HepG2 (cell line): Measurements from ENCODE around the gene SHISA6. TPM values are rescaled to one million over a fixed set of nuclear protein-coding genes. Genes with fewer than 3 reads are reported as not detected.

ENCODE experiments used
- ATAC-seq: fragments of 200-7000 bp; cut with Tn5 transposase; 3 replicates; pipeline ENCODE4 v1.9.1; 2020; ENCODE audit warnings: mild to moderate bottlenecking, moderate library complexity
- BruUV-seq: library from RNA; stranded (reverse); fragments of 400-500 nt; replicated peaks from 2 replicates; lab custom pipeline; 2021; lab: Mats Ljungman, UMichigan
- CTCF ChIA-PET: fragments of 300-600 bp; formaldehyde crosslinking; extraction: SDS; loops from one replicate; lab custom pipeline; 2021; ENCODE audit warnings: low total read pairs, inconsistent platforms, low intra/inter-chr PET ratio; lab: Yijun Ruan, JAX
- POLR2A ChIA-PET: fragments of 350-600 bp; sonication (Branson Sonifier 250); formaldehyde crosslinking; loops from one replicate; lab custom pipeline; 2020; ENCODE audit warnings: antibody characterized with exemption, inconsistent platforms; lab: Yijun Ruan, JAX
- DNase-seq: peaks from one replicate; pipeline ENCODE4 v3.0.0-alpha.2; 2015; ENCODE audit warnings: low spot score
- FAIRE-seq: peaks from 3 replicates; lab custom pipeline; 2011; peaks lifted over from hg19 to GRCh38; lab: Jason Lieb, UNC
- H2AFZ ChIP-seq: one replicate; pipeline ENCODE4 v1.6.1; 2011; ENCODE audit warnings: low read length, inconsistent platforms
- H3K27ac ChIP-seq: fragments of 300-600 bp; 3 replicates; pipeline ENCODE4 v1.8.0; 2011; ENCODE audit warnings: mixed run types, mild to moderate bottlenecking, mixed read lengths, low read length, inconsistent platforms; ENCODE audit not compliant: insufficient read depth; ENCODE audit errors: extremely low read length
- H3K27me3 ChIP-seq, 2 experiments: fragments of 200-600 bp in 1 of 2; 2 replicates in 1 of 2; 3 replicates in 1 of 2; pipeline versions ENCODE4 v1.6.0 to v1.8.0; 2011; ENCODE audit warnings: low read length in 2 of 2, mild to moderate bottlenecking in 2 of 2, moderate library complexity in 2 of 2, inconsistent platforms in 1 of 2; ENCODE audit not compliant: insufficient read depth in 2 of 2, control insufficient read depth in 1 of 2
- H3K36me3 ChIP-seq, 2 experiments: fragments of 200-600 bp in 1 of 2; replicated peaks in 1 of 2; 2 replicates in 1 of 2; 3 replicates in 1 of 2; pipeline versions ENCODE4 v1.5.1 to v1.8.0; 2011; ENCODE audit warnings: low read length in 2 of 2, inconsistent platforms in 1 of 2; ENCODE audit not compliant: insufficient read depth in 2 of 2, control insufficient read depth in 1 of 2
- H3K4me1 ChIP-seq: 2 replicates; pipeline ENCODE4 v1.5.1; 2012; ENCODE audit warnings: low read length, inconsistent platforms; ENCODE audit not compliant: insufficient read depth
- H3K4me2 ChIP-seq: 2 replicates; pipeline ENCODE4 v1.6.0; 2011; ENCODE audit warnings: low read depth, low read length, inconsistent platforms
- H3K4me3 ChIP-seq, 3 experiments: fragments of 200-600 bp in 1 of 3; sonication (generic), shearing (Covaris generic) in 1 of 3; replicated peaks in 1 of 3; 2 replicates each; pipeline ENCODE4 v1.5.1; 2011 to 2016; ENCODE audit warnings: low read length in 3 of 3, inconsistent platforms in 2 of 3, low read depth in 2 of 3, mild to moderate bottlenecking in 2 of 3, control low read depth in 1 of 3, mixed read lengths in 1 of 3; ENCODE audit not compliant: insufficient read depth in 1 of 3
- H3K79me2 ChIP-seq: one replicate; pipeline ENCODE4 v1.6.1; 2011; ENCODE audit warnings: low read length, inconsistent platforms; ENCODE audit not compliant: insufficient read depth
- H3K9ac ChIP-seq: 2 replicates; pipeline ENCODE4 v1.6.0; 2011; ENCODE audit warnings: mild to moderate bottlenecking, low read depth, low read length, inconsistent platforms; ENCODE audit not compliant: insufficient read depth
- H3K9me3 ChIP-seq: 2 replicates; pipeline ENCODE4 v1.5.1; 2012; ENCODE audit warnings: mild to moderate bottlenecking, low read length
- H4K20me1 ChIP-seq: 2 replicates; pipeline ENCODE4 v1.6.0; 2011; ENCODE audit warnings: inconsistent platforms, mild to moderate bottlenecking, low read length, moderate library complexity; ENCODE audit not compliant: insufficient read depth
- KLF11 ChIP-seq: IDR thresholded peaks from 2 replicates; pipeline ENCODE4 v1.6.1; 2016; ENCODE audit warnings: missing compliant biosample characterization
- MXD4 ChIP-seq: IDR thresholded peaks from 2 replicates; pipeline ENCODE4 v1.6.1; 2016; ENCODE audit warnings: mild to moderate bottlenecking, missing biosample characterization, missing genetic modification reagents
- NFAT5 ChIP-seq: sonication (generic); formaldehyde crosslinking; IDR thresholded peaks from 2 replicates; pipeline ENCODE4 v1.4.0; 2020; ENCODE audit warnings: missing genetic modification reagents
- SMARCC2 ChIP-seq: fragments of 450-650 bp; IDR thresholded peaks from 2 replicates; pipeline ENCODE4 v1.6.1; 2017; ENCODE audit warnings: antibody characterized with exemption, mild to moderate bottlenecking
- THRA ChIP-seq: sonication (generic); formaldehyde crosslinking; IDR thresholded peaks from 2 replicates; pipeline ENCODE4 v1.4.0; 2020; ENCODE audit warnings: missing genetic modification reagents, borderline replicate concordance
- ZC3H13 ChIP-seq: sonication (generic); formaldehyde crosslinking; IDR thresholded peaks from 2 replicates; pipeline ENCODE4 v1.8.1; 2023; ENCODE audit warnings: mild to moderate bottlenecking, missing genetic modification reagents, moderate library complexity
- ZFP41 ChIP-seq: sonication (generic); formaldehyde crosslinking; IDR thresholded peaks from 2 replicates; pipeline ENCODE4 v1.4.0; 2020; ENCODE audit warnings: mild to moderate bottlenecking, missing genetic modification reagents, borderline replicate concordance
- ZNF160 ChIP-seq: sonication (generic); formaldehyde crosslinking; IDR thresholded peaks from 2 replicates; pipeline ENCODE4 v1.8.0; 2022; ENCODE audit warnings: mild to moderate bottlenecking, inconsistent platforms, missing genetic modification reagents
- ZNF740 ChIP-seq: sonication (generic); formaldehyde crosslinking; IDR thresholded peaks from 2 replicates; pipeline ENCODE4 v1.4.0; 2020; ENCODE audit warnings: missing genetic modification reagents
- WGBS: methylation state at CpG from one replicate; pipeline ENCODE4 v1.1.6; 2017; ENCODE audit warnings: low lambda C conversion rate; 5-methylcytosine and 5-hydroxymethylcytosine counted together
- in situ Hi-C: cut with HindIII; loops from 2 replicates; pipeline ENCODE4 v1.10.0; 2017; ENCODE audit warnings: low pct_unique_long_range_greater_than_20kb; ENCODE audit not compliant: extremely low pct_ligation_motif_present
- intact Hi-C: fragments of 100-400 bp; cut with micrococcal nuclease; formaldehyde crosslinking; loops from one replicate; pipeline ENCODE4 v1.10.0; 2022; ENCODE audit not compliant: unreplicated experiment
- polyA plus RNA-seq, 8 experiments: library from polyadenylated mRNA; depleted of rRNA in 3 of 8; stranded (reverse) in 7 of 8; unstranded in 1 of 8; fragments of >200 nt; fragmentation: Illumina TruSeq in 4 of 8; extraction: Trizol in 4 of 8; gene quantifications; 2 replicates each; pipeline versions ENCODE4 v1.2.1 to v1.2.3, GENCODE V29; 2011 to 2016; ENCODE audit warnings: low read depth in 4 of 8, missing spikeins in 1 of 8, mixed read lengths in 1 of 8; ENCODE audit not compliant: insufficient read depth in 1 of 8
- total RNA-seq, 5 experiments: library from RNA; depleted of rRNA; stranded (reverse); fragments of >200 nt; fragmentation: Illumina TruSeq; extraction: Trizol; gene quantifications; 2 replicates each; pipeline ENCODE4 v1.2.3, GENCODE V29; 2016; ENCODE audit warnings: low read depth in 1 of 5

The SHISA6 gene
- total and polyA plus RNA-seq, 2 of the 13 experiments (the other 11 are each of a cell fraction or from before 2014, with no cell fraction given), result not detected

GRCh38 chr17:11293480-11293879, 52.5 kb downstream of the SHISA6 start:
- no peak overlapping the region for H3K4me2 ChIP-seq
- FAIRE-seq, result no peak
- ChIA-PET CTCF (no interaction called here), POLR2A (no interaction called here)
- no peak overlapping the region for H3K9ac ChIP-seq
- no peaks in the 10 kb centered on the region for H3K9me3 ChIP-seq
- BruUV-seq, result no TSS peak
- H3K4me1 ChIP-seq, result no peaks in the 10 kb centered on the region
- no peak overlapping the region for H3K27ac ChIP-seq
- no peaks in the 10 kb centered on the region for H4K20me1 ChIP-seq
- H3K4me3 ChIP-seq, result no peak overlapping the region
- WGBS, result 39% methylated on average over 8 of the region's 8 CpGs
- no peaks in the 10 kb centered on the region for H3K36me3 ChIP-seq
- H2AFZ ChIP-seq, result no peak overlapping the region
- no peaks in the 10 kb centered on the region for H3K79me2 ChIP-seq
- intact Hi-C loops, result no loop called here
- in situ Hi-C loops, result no loop called here
- DNase-seq, result no peak
- H3K27me3 ChIP-seq, result no peaks in the 10 kb centered on the region
- no peak for ATAC-seq
- TF ChIP-seq ZNF740 (CRISPR knock-in tag), result no peak
- TF ChIP-seq ZNF160 (CRISPR knock-in tag), result no peak
- TF ChIP-seq SMARCC2, result no peak
- no peak for TF ChIP-seq NFAT5 (CRISPR knock-in tag)
- no peak for TF ChIP-seq KLF11 (CRISPR knock-in tag)
- no peak for TF ChIP-seq ZFP41
- no peak for TF ChIP-seq ZC3H13 (CRISPR knock-in tag)
- no peak for TF ChIP-seq MXD4 (CRISPR knock-in tag)
- TF ChIP-seq THRA (CRISPR knock-in tag), result no peak
